ENCODE measurements around the gene GPR82.
"Not testable (repeated sequence)": the region's sequence is repeated elsewhere in the genome, so short reads cannot be mapped to it uniquely, and the experiment has no call there.

GPR82 gene

DNA sequence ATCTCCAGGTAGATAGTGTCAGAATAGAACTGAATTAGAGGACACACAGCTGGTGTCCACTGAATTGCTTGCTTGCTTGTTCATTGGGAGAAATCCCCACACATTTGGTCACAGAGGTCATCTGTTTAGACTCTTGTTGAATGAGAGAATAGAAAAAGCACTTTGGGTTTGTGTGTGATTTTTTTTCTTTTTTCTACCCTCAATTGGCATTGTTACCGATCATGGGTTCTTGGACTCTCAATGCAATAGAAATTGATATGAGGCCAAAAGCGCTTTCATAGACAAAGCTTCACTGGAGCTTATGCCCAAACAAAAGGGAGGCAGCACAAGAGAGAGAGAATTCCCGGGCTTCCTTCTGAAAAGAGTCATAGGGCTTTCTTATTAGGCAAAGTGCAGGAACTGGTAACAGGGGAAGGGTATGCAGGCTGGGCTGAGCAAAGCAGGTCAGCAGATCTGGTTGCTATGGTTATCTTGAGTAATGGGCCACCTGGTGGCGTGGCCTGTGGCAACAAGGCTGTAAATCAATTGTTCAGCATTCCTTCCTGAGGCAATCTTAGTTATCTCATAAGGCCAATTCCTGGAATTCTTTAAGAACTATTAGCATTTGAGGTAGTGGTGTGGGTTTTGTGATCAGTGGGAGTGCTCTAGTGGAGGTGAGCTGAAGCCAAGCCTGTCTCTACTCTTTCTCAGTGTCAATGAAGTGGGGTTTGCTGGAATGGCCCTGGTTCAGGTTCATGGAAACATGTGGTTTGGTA is 5.3 kb upstream of the GPR82 start:
- no peak for DNase-seq (ENCODE audit: low spot score)

GRCh38 chrX:41719610-41720009 is 4.4 kb upstream of the GPR82 start:
- not testable (repeated sequence) for DNase-seq (ENCODE audit: low spot score)

- peak; percentile 52 for DNase-seq (ENCODE audit: low spot score)
Measured at GRCh38 chrX:41720125-41720779, 3.7 kb upstream of the GPR82 start.

- DNase-seq (ENCODE audit: low spot score), result no peak
Measured at GRCh38 chrX:41721590-41721989, 2.4 kb upstream of the GPR82 start.

DNA sequence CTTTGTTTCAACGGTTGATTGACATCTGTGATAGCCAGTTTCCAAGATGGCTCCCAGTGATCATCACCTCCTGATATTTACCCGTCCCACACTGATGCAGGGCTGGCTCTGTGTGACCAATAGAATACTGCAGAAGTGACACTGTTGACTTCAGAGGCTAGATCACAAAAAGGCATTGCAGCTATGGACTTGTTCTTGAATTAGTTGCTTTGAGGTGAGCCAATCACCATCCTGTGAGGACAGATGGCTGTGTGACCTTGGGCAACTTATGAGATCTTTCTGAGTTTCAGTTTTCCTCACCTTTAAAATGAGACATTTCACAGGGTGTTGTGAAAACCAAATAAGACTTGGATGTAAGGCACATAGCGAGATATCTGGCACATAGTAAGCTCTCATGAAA is 1.8 kb upstream of the GPR82 start:
- no peak for DNase-seq (ENCODE audit: low spot score)

- DNase-seq (ENCODE audit: low spot score), result no peak
Measured at GRCh38 chrX:41722816-41723618, 964 bp upstream of the GPR82 start.

GRCh38 chrX:41728125-41728524 is 4.1 kb downstream of the GPR82 start:
- no peak for DNase-seq (ENCODE audit: low spot score)

DNA sequence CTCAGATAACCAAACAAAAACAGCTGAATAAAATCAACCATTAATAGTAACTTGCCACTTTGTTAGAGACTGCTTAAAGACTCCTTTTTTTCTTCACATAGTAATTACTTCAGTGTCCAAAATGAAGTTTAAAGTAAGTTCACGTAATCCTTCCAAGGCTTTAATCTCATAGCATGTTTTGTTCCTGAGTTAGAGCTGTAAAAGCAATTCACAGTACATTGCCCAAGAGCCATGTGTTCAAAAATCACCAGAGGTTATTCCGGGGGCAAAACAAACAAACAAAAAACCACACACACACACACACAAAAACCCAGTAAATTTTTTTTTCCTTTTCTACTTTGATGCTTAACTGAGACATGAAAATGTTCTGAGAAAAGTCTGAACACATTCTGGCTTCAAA is 6.1 kb downstream of the GPR82 start:
- no peak for DNase-seq (ENCODE audit: low spot score)

GRCh38 chrX:41732260-41732659 is 8.3 kb downstream of the GPR82 start:
- no peak for DNase-seq (ENCODE audit: low spot score)

DNA sequence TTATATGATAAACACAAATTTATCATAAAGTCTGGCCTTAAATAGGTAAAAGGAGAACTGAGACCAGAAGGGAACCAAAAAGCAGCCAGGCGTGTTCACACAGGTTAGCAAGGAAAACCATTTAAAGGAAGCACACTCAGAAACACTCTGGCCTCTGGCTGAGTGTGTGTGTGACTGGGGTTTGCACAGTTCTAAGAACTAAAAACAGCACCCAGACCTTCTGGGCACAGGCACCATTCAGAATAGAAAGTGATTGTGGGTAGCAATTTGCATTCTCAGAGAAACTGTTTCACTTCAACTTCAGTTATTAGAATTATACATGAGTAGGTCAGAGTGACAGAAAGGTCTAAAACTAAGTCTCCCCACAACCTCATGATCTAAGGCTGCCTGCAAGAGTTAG is 10.0 kb downstream of the GPR82 start:
- peak; percentile 26 for DNase-seq (ENCODE audit: low spot score)

DNA sequence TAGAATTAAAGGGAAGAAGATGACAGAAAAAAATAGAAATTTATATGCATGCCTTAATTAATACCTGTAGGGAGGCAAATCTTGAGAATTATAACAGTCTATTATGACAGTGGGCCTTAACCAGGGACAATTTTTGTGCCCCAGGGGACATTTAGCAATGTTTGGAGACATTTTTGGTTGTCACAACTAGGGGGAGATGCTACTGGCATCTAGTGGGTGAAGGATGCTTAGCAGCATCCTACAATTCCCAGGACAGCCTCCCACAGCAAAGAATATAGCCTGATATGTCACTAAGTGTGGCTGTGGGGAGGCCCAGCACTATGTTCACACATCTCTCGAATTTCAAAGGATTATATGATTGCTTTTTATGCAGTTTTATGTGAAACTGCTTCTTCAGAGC is 10.5 kb downstream of the GPR82 start:
- DNase-seq (ENCODE audit: low spot score), result no peak

- DNase-seq (ENCODE audit: low spot score), result peak; percentile 16
Measured at GRCh38 chrX:41737065-41737464, 13.1 kb downstream of the GPR82 start.

- no peak for DNase-seq (ENCODE audit: low spot score)
Measured at GRCh38 chrX:41739871-41740270, 15.9 kb downstream of the GPR82 start.

DNA sequence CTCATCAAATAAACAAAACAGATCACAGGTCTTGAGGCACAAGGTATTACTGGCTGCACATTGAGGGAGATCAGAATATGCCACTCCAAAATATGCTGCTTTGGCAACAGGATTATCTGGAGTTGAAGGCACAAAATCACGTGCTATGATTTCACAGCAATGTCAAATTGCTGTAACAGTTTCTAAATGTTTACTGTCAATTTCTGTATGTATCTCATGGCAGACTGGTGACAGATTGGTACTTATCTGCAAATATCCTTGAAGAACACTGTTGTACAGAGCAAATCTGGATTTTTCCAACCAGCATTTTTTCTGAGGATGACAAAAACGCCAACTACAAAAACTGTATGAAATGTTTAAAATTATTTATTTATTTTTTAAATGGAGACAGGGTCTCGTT is 26.7 kb downstream of the GPR82 start:
- no peak for DNase-seq (ENCODE audit: low spot score)

GRCh38 chrX:41758401-41758800 is 34.4 kb downstream of the GPR82 start:
- DNase-seq (ENCODE audit: low spot score), result no peak

DNA sequence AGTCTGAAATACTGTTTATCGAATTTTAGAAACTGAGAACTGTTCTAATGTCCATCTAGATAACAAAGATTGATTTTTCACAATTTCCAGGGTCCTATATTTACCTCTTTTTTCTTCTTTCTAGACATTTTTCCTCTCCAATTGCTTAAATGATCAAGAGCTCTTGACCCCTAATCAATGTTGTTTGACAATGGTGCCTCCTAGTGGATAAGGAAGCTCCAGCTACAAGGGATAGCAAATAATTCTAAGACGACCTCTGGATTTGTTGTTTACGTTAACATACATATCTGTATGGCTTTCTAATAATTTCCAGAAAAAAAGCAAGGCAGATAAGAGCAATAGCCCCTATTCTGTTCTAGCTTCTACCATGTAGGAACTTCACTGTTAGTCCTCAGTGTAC is 35.8 kb downstream of the GPR82 start:
- DNase-seq (ENCODE audit: low spot score), result peak; percentile 33

DNA sequence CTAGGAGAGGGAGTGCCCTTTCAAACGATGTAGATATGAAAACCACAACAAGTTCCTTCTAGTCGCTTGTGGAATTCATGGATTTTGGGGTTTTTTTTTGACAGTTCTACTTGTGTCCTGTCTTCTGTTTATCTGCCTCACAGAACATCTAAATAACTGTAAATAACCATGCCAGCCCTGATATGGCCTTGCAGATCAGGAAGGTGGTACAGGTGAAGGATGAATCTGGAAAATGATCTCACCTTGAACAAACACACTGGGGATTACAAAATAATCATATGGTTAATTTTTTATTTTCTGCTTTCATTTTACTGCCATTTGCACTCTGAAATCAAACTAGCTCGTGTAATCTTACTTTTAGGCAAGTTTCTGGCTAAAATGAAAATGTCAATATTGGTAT is 37.2 kb downstream of the GPR82 start:
- DNase-seq (ENCODE audit: low spot score), result no peak

DNA sequence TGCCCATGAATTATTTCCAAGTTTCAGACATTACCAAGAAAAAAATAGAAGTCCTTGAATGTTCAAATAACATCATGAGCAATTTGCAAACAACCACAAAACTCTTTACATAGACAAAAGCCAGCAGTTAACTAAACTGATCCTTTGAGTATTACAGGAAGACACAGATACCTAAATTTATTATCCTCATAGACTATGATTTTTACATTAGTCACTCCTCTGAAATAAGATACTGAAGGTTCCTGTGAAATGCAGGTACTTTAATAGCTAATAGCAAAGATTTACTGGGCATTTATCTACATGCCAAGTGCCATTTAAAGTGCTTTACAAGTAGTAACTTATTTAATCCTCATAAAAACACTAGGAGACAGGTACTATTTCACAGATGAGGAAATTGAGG is 37.7 kb downstream of the GPR82 start:
- no peak for DNase-seq (ENCODE audit: low spot score)

DNA sequence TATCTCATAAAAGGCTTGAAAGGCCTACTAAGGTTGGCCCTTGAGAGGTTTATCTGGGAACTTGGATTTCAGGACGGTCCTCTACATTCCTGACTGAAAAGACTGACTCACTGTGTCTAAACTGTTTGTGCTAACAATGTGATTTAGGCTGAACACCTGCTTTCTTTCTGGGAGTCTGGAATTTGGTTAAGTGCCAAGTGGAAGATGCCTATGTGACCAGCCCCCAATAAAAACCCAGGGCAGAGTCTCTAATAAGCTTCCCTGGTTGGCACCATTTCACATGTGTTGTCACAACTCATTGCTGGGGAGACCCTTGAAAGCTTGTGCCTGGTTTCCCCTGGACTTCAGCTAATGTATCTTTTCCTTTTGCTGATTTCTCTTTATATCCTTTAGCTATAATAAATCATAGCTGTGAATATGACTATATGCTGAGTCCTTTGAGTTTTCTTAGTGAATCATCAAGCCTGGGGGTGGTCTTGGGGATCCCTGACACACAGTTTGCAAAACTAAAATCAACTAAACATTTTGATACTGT is 55.1 kb downstream of the GPR82 start:
- DNase-seq (ENCODE audit: low spot score), result no peak
